ENCODE results near the gene MRM2.
A peak's percentile ranks its signal among the peaks of the same experiment; 100 is the strongest.

The MRM2 gene

GRCh38 chr7:2205036-2205780 lies 36.8 kb downstream of the MRM2 start:
- H3K4me3 ChIP-seq (replicated peaks in 1 of 2; ENCODE audit: low read depth in 2 of 2, low read length in 2 of 2): no peak overlapping the region
- TF ChIP-seq, protein P1, sequence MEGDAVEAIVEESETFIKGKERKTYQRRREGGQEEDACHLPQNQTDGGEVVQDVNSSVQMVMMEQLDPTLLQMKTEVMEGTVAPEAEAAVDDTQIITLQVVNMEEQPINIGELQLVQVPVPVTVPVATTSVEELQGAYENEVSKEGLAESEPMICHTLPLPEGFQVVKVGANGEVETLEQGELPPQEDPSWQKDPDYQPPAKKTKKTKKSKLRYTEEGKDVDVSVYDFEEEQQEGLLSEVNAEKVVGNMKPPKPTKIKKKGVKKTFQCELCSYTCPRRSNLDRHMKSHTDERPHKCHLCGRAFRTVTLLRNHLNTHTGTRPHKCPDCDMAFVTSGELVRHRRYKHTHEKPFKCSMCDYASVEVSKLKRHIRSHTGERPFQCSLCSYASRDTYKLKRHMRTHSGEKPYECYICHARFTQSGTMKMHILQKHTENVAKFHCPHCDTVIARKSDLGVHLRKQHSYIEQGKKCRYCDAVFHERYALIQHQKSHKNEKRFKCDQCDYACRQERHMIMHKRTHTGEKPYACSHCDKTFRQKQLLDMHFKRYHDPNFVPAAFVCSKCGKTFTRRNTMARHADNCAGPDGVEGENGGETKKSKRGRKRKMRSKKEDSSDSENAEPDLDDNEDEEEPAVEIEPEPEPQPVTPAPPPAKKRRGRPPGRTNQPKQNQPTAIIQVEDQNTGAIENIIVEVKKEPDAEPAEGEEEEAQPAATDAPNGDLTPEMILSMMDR (IDR thresholded peaks at IDR 0.05; ENCODE audit: low read depth, low read length): no peak
- no peak for DNase-seq (ENCODE audit: low read depth in 2 of 2)

DNA sequence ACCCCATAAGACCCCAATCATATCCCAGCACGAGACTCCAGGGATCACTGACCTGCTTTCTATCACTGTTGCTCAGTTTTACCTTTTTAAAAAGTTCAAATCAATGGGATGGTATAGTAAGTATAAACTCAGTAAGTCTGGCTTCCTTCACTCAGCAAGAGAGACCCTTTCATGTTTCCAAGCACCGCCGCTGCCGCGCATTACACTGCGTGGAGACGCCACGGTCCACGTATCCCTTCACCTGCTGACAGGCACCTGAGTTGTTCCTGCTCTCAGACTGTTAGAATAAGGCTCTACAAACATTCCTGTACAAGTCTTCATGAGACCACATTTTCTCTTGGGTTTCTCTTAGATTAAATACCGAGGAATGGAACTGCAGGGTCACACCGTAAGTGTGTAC lies 37.6 kb downstream of the MRM2 start:
- TF ChIP-seq, protein P1 (IDR thresholded peaks at IDR 0.05; ENCODE audit: low read depth, low read length): no peak
- no peak overlapping the region for H3K4me3 ChIP-seq (replicated peaks in 1 of 2; ENCODE audit: low read depth in 2 of 2, low read length in 2 of 2)
- DNase-seq (ENCODE audit: low read depth in 2 of 2): no peak

- TF ChIP-seq, protein P1 (IDR thresholded peaks at IDR 0.05; ENCODE audit: low read depth, low read length): no peak
- no peak overlapping the region for H3K4me3 ChIP-seq (replicated peaks in 1 of 2; ENCODE audit: low read depth in 2 of 2, low read length in 2 of 2)
- DNase-seq (ENCODE audit: low read depth in 2 of 2): peak in 1 of 2 donors; percentile 31
Measured at GRCh38 chr7:2203766-2204300, 38.2 kb downstream of the MRM2 start.

DNA sequence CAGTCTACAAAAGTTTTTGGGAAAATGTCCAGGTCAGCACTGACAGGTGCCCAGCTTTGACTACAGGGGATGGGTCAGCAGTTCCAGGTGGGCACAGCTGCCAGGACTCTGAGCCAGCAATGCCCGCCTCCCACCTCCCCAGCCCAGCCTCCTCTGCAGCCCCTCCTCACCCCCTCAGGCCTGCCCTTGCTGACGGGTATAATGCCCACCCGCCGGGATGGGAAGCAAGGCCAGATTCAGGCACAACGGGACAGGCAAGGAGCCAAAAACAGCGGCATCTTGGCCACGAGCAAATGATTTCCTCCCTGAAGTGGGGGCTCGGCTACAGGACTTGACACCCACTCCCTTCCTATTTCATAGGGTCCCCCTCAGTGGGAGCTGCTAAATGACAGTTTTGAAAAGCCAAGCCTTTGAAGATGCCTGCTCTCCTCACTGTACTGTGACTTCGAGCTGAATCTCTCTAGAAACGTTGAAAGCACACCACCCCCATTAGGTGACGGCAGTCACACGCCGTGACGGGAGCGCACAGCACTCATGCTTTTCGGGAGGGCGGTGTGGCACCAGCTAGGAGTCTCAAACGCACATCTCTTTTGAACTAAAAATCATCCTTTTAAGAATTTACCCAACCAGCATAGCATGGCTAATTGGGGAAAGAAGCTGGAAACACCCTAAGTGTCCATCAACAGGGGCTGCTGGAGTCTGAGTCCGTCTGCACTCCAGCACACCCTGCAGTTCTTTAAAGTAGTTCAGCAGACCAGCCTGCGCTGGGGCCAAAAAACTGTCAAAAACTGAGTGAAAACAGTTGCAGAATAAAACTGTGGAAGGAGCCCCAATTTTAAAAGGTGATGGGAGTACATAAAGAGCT lies 38.9 kb downstream of the MRM2 start:
- TF ChIP-seq, protein P1 (IDR thresholded peaks at IDR 0.05; ENCODE audit: low read depth, low read length): no peak
- peak in 1 of 2 donors; percentile 61 for DNase-seq (ENCODE audit: low read depth in 2 of 2)
- no peak overlapping the region for H3K4me3 ChIP-seq (replicated peaks in 1 of 2; ENCODE audit: low read depth in 2 of 2, low read length in 2 of 2)

GRCh38 chr7:2202361-2202761 lies 39.6 kb downstream of the MRM2 start:
- DNase-seq (ENCODE audit: low read depth in 2 of 2): no peak
- no peak overlapping the region for H3K4me3 ChIP-seq (replicated peaks in 1 of 2; ENCODE audit: low read depth in 2 of 2, low read length in 2 of 2)
- TF ChIP-seq, protein P1 (IDR thresholded peaks at IDR 0.05; ENCODE audit: low read depth, low read length): no peak

DNA sequence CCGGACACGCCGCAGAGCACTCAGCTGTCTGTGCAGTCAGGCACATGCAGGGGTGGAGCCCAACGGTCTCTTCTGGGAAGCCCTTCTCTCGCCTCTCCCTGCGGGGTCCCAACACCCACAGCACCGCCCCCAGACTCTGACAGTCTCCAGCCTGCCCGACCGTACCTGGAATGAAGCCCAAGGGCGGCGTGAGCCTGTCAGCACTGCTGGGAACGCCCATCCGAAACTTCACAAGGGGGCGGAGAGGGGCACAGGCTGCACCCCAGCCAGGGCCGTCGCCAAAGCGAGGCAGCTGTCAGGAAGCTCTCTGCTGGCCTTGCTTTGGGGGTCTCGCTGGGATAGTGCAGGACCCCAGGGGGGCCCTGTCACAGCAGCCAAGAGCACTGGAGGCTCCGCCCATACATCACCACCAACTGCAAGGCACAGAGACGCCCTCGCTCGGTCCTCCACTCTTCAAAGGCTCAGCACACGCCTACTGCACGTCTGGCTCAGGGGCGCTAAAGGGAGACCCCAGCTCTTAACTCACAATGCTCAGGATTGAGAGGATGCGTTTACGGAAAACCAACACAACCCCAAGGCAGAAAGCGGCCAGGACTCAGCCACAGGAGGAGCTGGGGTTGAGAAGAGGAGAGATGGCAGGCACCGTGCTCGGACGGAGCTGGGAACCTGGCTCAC lies 40.2 kb downstream of the MRM2 start:
- TF ChIP-seq, protein P1 (IDR thresholded peaks at IDR 0.05; ENCODE audit: low read depth, low read length): no peak
- no peak overlapping the region for H3K4me3 ChIP-seq (replicated peaks in 1 of 2; ENCODE audit: low read depth in 2 of 2, low read length in 2 of 2)
- peak in 1 of 2 donors; percentile 7 for DNase-seq (ENCODE audit: low read depth in 2 of 2)

Data from cardiac fibroblast (primary cell).